Measurements from ENCODE around the gene GLE1.

The GLE1 gene

DNA sequence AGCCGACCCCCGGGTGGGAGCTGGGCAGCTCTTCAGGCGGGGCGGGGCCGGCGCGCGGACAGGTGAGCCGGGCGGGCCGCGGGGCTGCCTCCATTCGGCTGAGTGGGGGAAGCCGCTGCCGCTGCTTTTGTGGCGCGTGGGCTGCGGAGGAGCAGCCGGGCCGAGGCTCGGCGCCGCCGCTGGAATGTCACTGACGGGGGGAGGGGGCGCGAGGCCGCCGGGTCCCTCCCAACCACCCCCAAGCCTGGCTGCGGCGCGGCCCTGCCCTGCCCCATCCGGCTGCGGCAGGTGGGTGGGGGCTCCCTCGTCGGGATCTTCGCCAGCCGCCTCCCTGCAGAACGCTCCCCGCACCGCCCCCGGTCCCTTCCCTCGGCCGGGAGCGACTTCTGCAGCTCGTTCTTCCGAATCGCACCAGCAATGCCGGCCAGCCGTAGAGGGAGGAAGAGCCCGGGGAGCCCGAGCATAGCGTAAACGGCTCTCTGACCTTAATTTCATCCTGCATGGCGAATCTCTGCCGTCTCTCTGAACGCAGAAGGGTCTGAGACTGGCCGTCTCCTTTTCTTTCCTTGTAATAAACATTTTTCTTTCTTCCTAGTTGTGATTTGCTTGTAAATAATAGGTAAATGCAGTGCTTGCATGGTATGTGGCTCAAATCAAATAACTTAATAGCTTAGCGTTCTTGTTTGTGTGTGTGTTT is 48.4 kb downstream of the GLE1 start:
- H3K27me3 ChIP-seq (ENCODE audit: insufficient read depth, poor library complexity, severe bottlenecking) = no peaks in the 10 kb centered on the region
- H3K27ac ChIP-seq (replicated peaks) = peak overlapping the region; percentile 41
- TF ChIP-seq GABPA (IDR thresholded peaks at IDR 0.05; ENCODE audit: low read depth) (no peak), SPI1 (IDR thresholded peaks at IDR 0.05; ENCODE audit: borderline replicate concordance, low read depth) (peak; percentile 43; the same call in 1 of the 2 replicates)
- H3K4me3 ChIP-seq (replicated peaks; ENCODE audit: insufficient read depth, low read length) = peak overlapping the region; percentile 83
- DNase-seq (ENCODE audit: low read depth in 1 of 2, low spot score in 1 of 2) = peak; percentile 45 to 52

DNA sequence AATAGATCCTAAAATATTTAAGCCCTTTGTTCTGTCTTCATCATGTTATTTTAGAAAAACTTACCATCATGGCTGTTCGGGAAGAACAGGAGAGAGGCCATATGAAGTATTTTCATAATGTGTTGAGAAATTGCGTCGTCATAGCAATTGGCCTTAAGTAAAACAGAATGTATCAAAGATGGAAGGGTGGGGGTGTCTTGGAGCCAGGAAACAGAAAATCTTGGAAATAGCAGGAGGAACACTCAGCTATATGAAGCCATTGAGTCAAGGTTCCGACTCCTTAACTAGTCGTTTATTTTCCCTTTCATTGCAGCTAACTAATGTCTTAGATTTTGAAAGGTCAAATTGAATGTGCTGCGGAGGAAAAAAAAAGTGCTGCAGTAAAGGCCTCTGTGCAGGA is 49.2 kb downstream of the GLE1 start:
- Histone ChIP-seq H3K4me3 (replicated peaks; ENCODE audit: insufficient read depth, low read length) (no peak overlapping the region; the same call in 1 of the 2 replicates), H3K27me3 (ENCODE audit: insufficient read depth, poor library complexity, severe bottlenecking) (no peaks in the 10 kb centered on the region), H3K27ac (replicated peaks) (no peak overlapping the region)
- no peak for DNase-seq (ENCODE audit: low read depth in 1 of 2, low spot score in 1 of 2)
- TF ChIP-seq GABPA (IDR thresholded peaks at IDR 0.05; ENCODE audit: low read depth) = no peak
- no peak for TF ChIP-seq POLR2AphosphoS5 (IDR thresholded peaks at IDR 0.05; ENCODE audit: low read depth)
- no peak for TF ChIP-seq SPI1 (IDR thresholded peaks at IDR 0.05; ENCODE audit: borderline replicate concordance, low read depth)
- TF ChIP-seq, protein P1, sequence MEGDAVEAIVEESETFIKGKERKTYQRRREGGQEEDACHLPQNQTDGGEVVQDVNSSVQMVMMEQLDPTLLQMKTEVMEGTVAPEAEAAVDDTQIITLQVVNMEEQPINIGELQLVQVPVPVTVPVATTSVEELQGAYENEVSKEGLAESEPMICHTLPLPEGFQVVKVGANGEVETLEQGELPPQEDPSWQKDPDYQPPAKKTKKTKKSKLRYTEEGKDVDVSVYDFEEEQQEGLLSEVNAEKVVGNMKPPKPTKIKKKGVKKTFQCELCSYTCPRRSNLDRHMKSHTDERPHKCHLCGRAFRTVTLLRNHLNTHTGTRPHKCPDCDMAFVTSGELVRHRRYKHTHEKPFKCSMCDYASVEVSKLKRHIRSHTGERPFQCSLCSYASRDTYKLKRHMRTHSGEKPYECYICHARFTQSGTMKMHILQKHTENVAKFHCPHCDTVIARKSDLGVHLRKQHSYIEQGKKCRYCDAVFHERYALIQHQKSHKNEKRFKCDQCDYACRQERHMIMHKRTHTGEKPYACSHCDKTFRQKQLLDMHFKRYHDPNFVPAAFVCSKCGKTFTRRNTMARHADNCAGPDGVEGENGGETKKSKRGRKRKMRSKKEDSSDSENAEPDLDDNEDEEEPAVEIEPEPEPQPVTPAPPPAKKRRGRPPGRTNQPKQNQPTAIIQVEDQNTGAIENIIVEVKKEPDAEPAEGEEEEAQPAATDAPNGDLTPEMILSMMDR (IDR thresholded peaks at IDR 0.05; ENCODE audit: insufficient read depth, low read length) = no peak
- TF ChIP-seq, protein P2, sequence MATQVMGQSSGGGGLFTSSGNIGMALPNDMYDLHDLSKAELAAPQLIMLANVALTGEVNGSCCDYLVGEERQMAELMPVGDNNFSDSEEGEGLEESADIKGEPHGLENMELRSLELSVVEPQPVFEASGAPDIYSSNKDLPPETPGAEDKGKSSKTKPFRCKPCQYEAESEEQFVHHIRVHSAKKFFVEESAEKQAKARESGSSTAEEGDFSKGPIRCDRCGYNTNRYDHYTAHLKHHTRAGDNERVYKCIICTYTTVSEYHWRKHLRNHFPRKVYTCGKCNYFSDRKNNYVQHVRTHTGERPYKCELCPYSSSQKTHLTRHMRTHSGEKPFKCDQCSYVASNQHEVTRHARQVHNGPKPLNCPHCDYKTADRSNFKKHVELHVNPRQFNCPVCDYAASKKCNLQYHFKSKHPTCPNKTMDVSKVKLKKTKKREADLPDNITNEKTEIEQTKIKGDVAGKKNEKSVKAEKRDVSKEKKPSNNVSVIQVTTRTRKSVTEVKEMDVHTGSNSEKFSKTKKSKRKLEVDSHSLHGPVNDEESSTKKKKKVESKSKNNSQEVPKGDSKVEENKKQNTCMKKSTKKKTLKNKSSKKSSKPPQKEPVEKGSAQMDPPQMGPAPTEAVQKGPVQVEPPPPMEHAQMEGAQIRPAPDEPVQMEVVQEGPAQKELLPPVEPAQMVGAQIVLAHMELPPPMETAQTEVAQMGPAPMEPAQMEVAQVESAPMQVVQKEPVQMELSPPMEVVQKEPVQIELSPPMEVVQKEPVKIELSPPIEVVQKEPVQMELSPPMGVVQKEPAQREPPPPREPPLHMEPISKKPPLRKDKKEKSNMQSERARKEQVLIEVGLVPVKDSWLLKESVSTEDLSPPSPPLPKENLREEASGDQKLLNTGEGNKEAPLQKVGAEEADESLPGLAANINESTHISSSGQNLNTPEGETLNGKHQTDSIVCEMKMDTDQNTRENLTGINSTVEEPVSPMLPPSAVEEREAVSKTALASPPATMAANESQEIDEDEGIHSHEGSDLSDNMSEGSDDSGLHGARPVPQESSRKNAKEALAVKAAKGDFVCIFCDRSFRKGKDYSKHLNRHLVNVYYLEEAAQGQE (IDR thresholded peaks at IDR 0.05; ENCODE audit: insufficient replicate concordance, low read depth) = no peak

DNA sequence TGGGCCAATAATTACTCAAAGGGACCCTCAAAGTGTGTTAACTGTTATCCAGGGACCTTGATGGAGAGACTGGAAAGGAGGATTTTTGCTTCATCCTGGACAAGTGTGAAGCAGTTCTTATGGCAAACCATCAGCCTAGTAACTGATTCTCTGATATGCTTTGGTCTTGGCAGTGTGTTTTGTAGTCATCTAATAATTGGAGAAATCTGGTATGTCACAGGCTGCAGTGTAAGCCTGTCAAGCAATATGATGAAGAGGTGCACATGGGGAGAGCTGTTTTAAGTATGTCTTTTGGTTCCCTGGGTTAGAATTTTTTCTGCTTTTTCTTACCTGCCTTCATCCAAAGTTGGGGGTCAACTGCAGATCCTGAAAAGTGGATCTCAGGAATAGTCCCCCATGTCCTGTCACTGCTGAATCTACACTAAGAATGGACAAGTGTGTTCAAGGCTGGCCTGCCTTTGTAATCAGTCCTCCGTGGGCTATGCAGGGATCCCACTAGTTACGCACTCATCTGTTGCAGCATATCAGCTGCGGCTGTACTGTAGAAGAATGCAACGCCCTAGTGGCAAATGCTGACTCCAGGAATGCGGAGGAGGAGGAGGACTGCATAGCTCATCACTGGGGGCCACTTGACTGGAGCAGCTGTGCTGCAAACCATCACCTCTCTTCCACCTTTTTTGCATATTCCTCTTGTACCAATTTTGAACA is 49.8 kb downstream of the GLE1 start:
- no peak for TF ChIP-seq POLR2AphosphoS5 (IDR thresholded peaks at IDR 0.05; ENCODE audit: low read depth)
- no peak for TF ChIP-seq GABPA (IDR thresholded peaks at IDR 0.05; ENCODE audit: low read depth)
- no peak for TF ChIP-seq SPI1 (IDR thresholded peaks at IDR 0.05; ENCODE audit: borderline replicate concordance, low read depth)
- TF ChIP-seq, protein P2 (IDR thresholded peaks at IDR 0.05; ENCODE audit: insufficient replicate concordance, low read depth) = no peak
- TF ChIP-seq, protein P1 (IDR thresholded peaks at IDR 0.05; ENCODE audit: insufficient read depth, low read length) = no peak
- H3K27ac ChIP-seq (replicated peaks) = no peak overlapping the region
- H3K27me3 ChIP-seq (ENCODE audit: insufficient read depth, poor library complexity, severe bottlenecking) = no peaks in the 10 kb centered on the region
- DNase-seq (ENCODE audit: low read depth in 1 of 2, low spot score in 1 of 2) = no peak
- no peak overlapping the region for H3K4me3 ChIP-seq (replicated peaks; ENCODE audit: insufficient read depth, low read length)

DNA sequence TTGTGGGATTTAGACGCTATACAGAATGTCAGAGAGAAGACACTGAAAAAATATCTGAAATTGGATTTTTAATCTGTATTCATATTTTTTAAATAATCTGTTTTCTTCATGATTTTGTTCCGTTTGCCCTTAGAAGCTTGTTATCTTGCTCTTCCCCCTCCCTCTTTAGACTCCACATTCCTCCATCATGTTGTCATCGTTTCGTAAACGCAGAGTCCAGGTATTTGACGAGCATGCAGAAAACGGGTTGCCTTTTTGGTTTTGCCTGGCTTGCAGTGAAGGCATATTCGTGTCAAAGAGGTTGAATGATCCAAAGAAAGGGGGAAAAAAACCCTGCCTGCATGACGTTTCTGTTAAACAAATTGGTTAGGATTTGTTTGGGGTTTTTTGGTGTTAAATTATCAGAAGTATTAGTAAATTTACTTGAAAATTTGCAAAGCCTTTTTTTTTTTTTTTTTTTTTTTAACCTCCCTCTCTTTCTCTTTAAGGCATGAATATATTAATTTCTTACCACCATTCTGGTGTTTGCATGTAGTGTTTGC is 50.7 kb downstream of the GLE1 start:
- TF ChIP-seq, protein P2 (IDR thresholded peaks at IDR 0.05; ENCODE audit: insufficient replicate concordance, low read depth) = no peak
- no peak for TF ChIP-seq GABPA (IDR thresholded peaks at IDR 0.05; ENCODE audit: low read depth)
- TF ChIP-seq, protein P1 (IDR thresholded peaks at IDR 0.05; ENCODE audit: insufficient read depth, low read length) = no peak
- TF ChIP-seq POLR2AphosphoS5 (IDR thresholded peaks at IDR 0.05; ENCODE audit: low read depth) = no peak
- TF ChIP-seq SPI1 (IDR thresholded peaks at IDR 0.05; ENCODE audit: borderline replicate concordance, low read depth) = no peak
- H3K27ac ChIP-seq (replicated peaks) = no peak overlapping the region
- DNase-seq (ENCODE audit: low read depth in 1 of 2, low spot score in 1 of 2) = no peak
- H3K27me3 ChIP-seq (ENCODE audit: insufficient read depth, poor library complexity, severe bottlenecking) = no peaks in the 10 kb centered on the region
- H3K4me3 ChIP-seq (replicated peaks; ENCODE audit: insufficient read depth, low read length) = no peak overlapping the region

All from HL-60 (cell line).